Upper lobe of right lung (tissue), 1 donor: ENCODE measurements around the gene MRPL27. TPM values are rescaled to one million over a fixed set of nuclear protein-coding genes. Genes with fewer than 3 reads are reported as not detected.

Source experiments
- ATAC-seq: fragments of 200-7000 bp; cut with Tn5 transposase; one replicate; pipeline ENCODE4 v1.9.1; 2020; ENCODE audit warnings: mild to moderate bottlenecking, moderate library complexity
- DNase-seq: peaks from one replicate; pipeline ENCODE4 v3.0.0-alpha.2; 2020
- H3K27ac ChIP-seq: fragments of 200-600 bp; one replicate; pipeline ENCODE4 v1.8.0; 2022
- H3K27me3 ChIP-seq: fragments of 200-600 bp; one replicate; pipeline ENCODE4 v1.8.0; 2022; ENCODE audit warnings: mild to moderate bottlenecking
- H3K36me3 ChIP-seq: fragments of 200-600 bp; one replicate; pipeline ENCODE4 v1.8.0; 2022
- H3K4me1 ChIP-seq: fragments of 200-600 bp; one replicate; pipeline ENCODE4 v1.8.0; 2022
- H3K4me3 ChIP-seq: fragments of 200-600 bp; one replicate; pipeline ENCODE4 v1.8.0; 2022; ENCODE audit warnings: mild to moderate bottlenecking
- H3K9me3 ChIP-seq: fragments of 200-600 bp; one replicate; pipeline ENCODE4 v1.8.0; 2022
- intact Hi-C: fragments of 100-400 bp; cut with DNase I; formaldehyde crosslinking; loops from one replicate; pipeline ENCODE4 v1.11.0; 2022
- total RNA-seq: library from RNA; stranded (reverse); fragmentation: NEBNext Ultra II Directional; extraction: Animal tissue kit (Norgen Biotek cat#: 25700); gene quantifications from one replicate; pipeline ENCODE4 v1.2.1, GENCODE V29; 2021
- TF ChIP-seq, protein P1 (sequence below): fragments of 200-600 bp; IDR thresholded peaks from one replicate; pipeline ENCODE4 v1.8.0; 2022; ENCODE audit warnings: antibody characterized with exemption
- donor health status: DM: no; HTN: yes; CAD: no; lungs with severe emphysema.

MRPL27 gene
- total RNA-seq, 1 donor from 2014 or later = 47.1 TPM

GRCh38 chr17:50392621-50393020 lies 19.6 kb upstream of the MRPL27 start:
- intact Hi-C loops = no loop called here
- Histone ChIP-seq H3K4me1 (peaks cover 23% of the 10 kb centered on the region), H3K9me3 (no peaks in the 10 kb centered on the region), H3K36me3 (peaks cover 75% of the 10 kb centered on the region), H3K4me3 (no peak overlapping the region), H3K27ac (no peak overlapping the region), H3K27me3 (no peaks in the 10 kb centered on the region)
- TF ChIP-seq, protein P1, sequence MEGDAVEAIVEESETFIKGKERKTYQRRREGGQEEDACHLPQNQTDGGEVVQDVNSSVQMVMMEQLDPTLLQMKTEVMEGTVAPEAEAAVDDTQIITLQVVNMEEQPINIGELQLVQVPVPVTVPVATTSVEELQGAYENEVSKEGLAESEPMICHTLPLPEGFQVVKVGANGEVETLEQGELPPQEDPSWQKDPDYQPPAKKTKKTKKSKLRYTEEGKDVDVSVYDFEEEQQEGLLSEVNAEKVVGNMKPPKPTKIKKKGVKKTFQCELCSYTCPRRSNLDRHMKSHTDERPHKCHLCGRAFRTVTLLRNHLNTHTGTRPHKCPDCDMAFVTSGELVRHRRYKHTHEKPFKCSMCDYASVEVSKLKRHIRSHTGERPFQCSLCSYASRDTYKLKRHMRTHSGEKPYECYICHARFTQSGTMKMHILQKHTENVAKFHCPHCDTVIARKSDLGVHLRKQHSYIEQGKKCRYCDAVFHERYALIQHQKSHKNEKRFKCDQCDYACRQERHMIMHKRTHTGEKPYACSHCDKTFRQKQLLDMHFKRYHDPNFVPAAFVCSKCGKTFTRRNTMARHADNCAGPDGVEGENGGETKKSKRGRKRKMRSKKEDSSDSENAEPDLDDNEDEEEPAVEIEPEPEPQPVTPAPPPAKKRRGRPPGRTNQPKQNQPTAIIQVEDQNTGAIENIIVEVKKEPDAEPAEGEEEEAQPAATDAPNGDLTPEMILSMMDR = no peak
- ATAC-seq (no peak), DNase-seq (no peak)

DNA sequence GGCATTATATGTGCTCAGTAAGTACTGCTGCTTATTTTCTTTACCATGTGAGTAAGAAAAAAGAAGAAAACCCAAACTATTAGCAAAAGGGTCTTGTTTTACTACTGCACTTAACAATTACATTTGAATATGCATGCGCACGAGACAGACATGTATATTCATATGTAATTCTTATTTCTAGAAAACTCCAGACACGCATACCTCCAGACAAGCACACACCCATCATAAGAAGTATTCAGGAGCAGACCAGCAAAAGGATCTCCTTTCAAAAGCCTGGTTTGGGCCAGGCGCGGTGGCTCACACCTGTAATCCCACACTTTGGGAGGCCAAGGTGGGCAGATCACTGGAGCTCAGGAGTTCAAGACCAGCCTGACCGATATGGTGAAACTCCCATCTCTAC lies 16.6 kb upstream of the MRPL27 start:
- TF ChIP-seq, protein P1 = no peak
- peaks cover 1% of the 10 kb centered on the region for H3K4me1 ChIP-seq
- no peak for ATAC-seq
- intact Hi-C loops = no loop called here
- H3K4me3 ChIP-seq = no peak overlapping the region
- no peaks in the 10 kb centered on the region for H3K27me3 ChIP-seq
- no peak overlapping the region for H3K27ac ChIP-seq
- no peaks in the 10 kb centered on the region for H3K9me3 ChIP-seq
- DNase-seq = no peak
- peaks cover 100% of the 10 kb centered on the region for H3K36me3 ChIP-seq

GRCh38 chr17:50388728-50389127 lies 15.7 kb upstream of the MRPL27 start:
- H3K36me3 ChIP-seq = peaks cover 100% of the 10 kb centered on the region
- ATAC-seq (no peak), DNase-seq (no peak)
- no peaks in the 10 kb centered on the region for H3K9me3 ChIP-seq
- H3K4me1 ChIP-seq = no peaks in the 10 kb centered on the region
- no peaks in the 10 kb centered on the region for H3K27me3 ChIP-seq
- TF ChIP-seq, protein P1 = no peak
- no peak overlapping the region for H3K27ac ChIP-seq
- H3K4me3 ChIP-seq = no peak overlapping the region
- intact Hi-C loops = no loop called here

GRCh38 chr17:50386510-50386909 lies 13.5 kb upstream of the MRPL27 start:
- peak; percentile 11 for ATAC-seq

DNA sequence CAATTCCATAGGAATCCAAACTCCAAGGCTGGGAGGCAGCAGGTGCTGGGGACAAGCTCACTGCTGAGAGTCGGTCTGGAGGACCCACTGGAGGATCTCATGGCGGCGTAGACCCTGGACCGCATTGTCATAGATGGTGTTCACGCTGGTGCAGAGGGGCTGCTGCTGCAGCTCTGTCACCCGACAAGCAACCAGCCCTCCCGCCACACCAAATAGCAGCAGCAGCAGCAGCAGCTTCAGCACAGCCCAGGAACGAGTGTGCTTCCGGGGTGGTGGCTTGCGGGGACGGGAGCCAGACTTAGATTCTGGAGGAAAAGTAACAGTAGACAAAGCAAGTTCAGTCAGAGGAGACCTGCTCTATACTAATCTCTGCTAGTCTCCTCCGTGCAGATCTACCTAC lies 9.9 kb upstream of the MRPL27 start:
- TF ChIP-seq, protein P1 = no peak
- ATAC-seq (no peak), DNase-seq (no peak)
- H3K36me3 ChIP-seq = peaks cover 74% of the 10 kb centered on the region
- no peaks in the 10 kb centered on the region for H3K27me3 ChIP-seq
- intact Hi-C loops = no loop called here
- no peaks in the 10 kb centered on the region for H3K4me1 ChIP-seq
- H3K9me3 ChIP-seq = no peaks in the 10 kb centered on the region
- H3K27ac ChIP-seq = no peak overlapping the region
- H3K4me3 ChIP-seq = no peak overlapping the region

More at GRCh38 chr17:50386510-50386909, 13.5 kb upstream of the MRPL27 start:
- H3K9me3 ChIP-seq = no peaks in the 10 kb centered on the region
- H3K27ac ChIP-seq = no peak overlapping the region
- DNase-seq = no peak
- no peaks in the 10 kb centered on the region for H3K27me3 ChIP-seq
- TF ChIP-seq, protein P1 = no peak
- peaks cover 100% of the 10 kb centered on the region for H3K36me3 ChIP-seq
- no peaks in the 10 kb centered on the region for H3K4me1 ChIP-seq
- H3K4me3 ChIP-seq = no peak overlapping the region
- intact Hi-C loops = no loop called here

DNA sequence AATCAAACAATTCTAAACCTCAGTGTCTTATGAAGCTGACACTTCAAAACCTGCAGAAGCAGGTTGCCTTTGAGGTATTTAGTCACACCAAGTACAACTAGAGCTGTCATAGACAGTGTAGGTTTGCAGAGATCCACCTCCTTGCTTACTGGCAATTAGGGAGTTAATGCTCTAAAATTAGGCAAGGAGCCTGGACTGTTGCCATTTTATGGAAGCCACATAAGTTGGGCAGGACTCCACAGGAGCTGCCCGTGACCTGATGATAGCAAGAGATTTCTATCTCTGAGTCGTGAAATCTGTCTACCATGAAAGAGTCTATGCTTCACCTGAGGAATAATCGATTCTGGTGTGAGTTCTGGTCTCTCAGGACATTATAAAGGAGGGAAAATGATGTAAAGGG lies 8.9 kb upstream of the MRPL27 start:
- Histone ChIP-seq H3K27me3 (no peaks in the 10 kb centered on the region), H3K4me1 (no peaks in the 10 kb centered on the region), H3K27ac (no peak overlapping the region), H3K9me3 (no peaks in the 10 kb centered on the region), H3K4me3 (no peak overlapping the region), H3K36me3 (peaks cover 64% of the 10 kb centered on the region)
- DNase-seq (no peak), ATAC-seq (no peak)
- TF ChIP-seq, protein P1 = no peak
- intact Hi-C loops = no loop called here
